Stimulated activated naive B cell treated with anti-CD40 and anti-IgM and Interleukin-4, amounts not matched to agents 10 μg/mL and 1 μg/mL and 100 μg/mL, for 72 hours (primary cell): ENCODE results near the gene FAM50B.
A peak's percentile ranks its signal among the peaks of the same experiment; 100 is the strongest.

ENCODE experiments used
- ATAC-seq, 2 donors: fragments of 150-1000 bp; cut with Tn5 transposase; replicated peaks; 2 replicates each; pipeline ENCODE4 v1.10.0; 2021; ENCODE audit warnings: moderate library complexity in 1 of 2
- DNase-seq: peaks from one replicate; pipeline ENCODE4 v3.0.0; 2021
- H3K27ac Mint-ChIP-seq: one replicate; pipeline ENCODE4 v1.8.0; 2022; ENCODE audit warnings: mild to moderate bottlenecking, mixed read lengths
- H3K27me3 Mint-ChIP-seq, 2 donors: one replicate each; pipeline ENCODE4 v1.8.0; 2022; ENCODE audit warnings: mixed read lengths in 2 of 2
- H3K36me3 Mint-ChIP-seq, 2 donors: one replicate each; pipeline ENCODE4 v1.8.0; 2022; ENCODE audit warnings: mixed read lengths in 2 of 2, mild to moderate bottlenecking in 1 of 2
- H3K4me1 Mint-ChIP-seq, 2 donors: one replicate each; pipeline ENCODE4 v1.8.0; 2022; ENCODE audit warnings: mixed read lengths in 2 of 2, mild to moderate bottlenecking in 1 of 2
- H3K4me3 Mint-ChIP-seq, 2 donors: one replicate each; pipeline ENCODE4 v1.8.0; 2022; ENCODE audit warnings: mild to moderate bottlenecking in 2 of 2, mixed read lengths in 2 of 2, moderate library complexity in 1 of 2
- H3K9me3 Mint-ChIP-seq, 2 donors: one replicate each; pipeline ENCODE4 v1.8.0; 2022; ENCODE audit warnings: mixed read lengths in 2 of 2, mild to moderate bottlenecking in 1 of 2

Gene FAM50B

GRCh38 chr6:3811191-3811590 is 38.0 kb upstream of the FAM50B start:
- Mint-ChIP-seq H3K9me3 (no peaks in the 10 kb centered on the region), H3K27me3 (no peaks in the 10 kb centered on the region), H3K4me3 (no peak overlapping the region), H3K36me3 (no peaks in the 10 kb centered on the region), H3K4me1 (peaks cover 23 to 40% of the 10 kb centered on the region in 2 donors), H3K27ac (peak overlapping the region; percentile 37)
- ATAC-seq (peak in 1 of 2 donors; percentile 31), DNase-seq (no peak)

DNA sequence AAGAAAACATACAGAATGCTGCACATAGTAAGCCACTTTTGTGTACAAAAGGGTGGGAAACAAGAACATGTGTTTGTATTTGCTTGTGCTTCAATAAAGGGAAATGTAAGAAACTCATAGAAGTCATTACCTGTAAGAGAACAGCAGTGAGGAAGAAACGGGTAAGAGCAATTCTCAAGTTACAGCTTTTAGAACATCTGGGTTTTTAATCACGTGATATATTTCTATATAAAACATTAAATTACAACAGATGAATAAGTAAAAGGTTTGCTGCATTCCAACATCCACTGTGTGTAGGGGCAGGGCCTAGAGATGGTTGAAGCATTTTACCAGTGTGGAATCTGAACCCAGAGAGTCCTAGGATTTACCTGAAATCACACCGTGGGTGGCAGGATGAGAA is 36.6 kb upstream of the FAM50B start:
- no peak for ATAC-seq
- H3K4me3 Mint-ChIP-seq, result no peak overlapping the region
- H3K36me3 Mint-ChIP-seq, result no peaks in the 10 kb centered on the region
- no peak overlapping the region for H3K27ac Mint-ChIP-seq
- H3K27me3 Mint-ChIP-seq, result no peaks in the 10 kb centered on the region
- H3K9me3 Mint-ChIP-seq, result no peaks in the 10 kb centered on the region
- peaks cover 23 to 40% of the 10 kb centered on the region in 2 donors for H3K4me1 Mint-ChIP-seq
- DNase-seq, result no peak

DNA sequence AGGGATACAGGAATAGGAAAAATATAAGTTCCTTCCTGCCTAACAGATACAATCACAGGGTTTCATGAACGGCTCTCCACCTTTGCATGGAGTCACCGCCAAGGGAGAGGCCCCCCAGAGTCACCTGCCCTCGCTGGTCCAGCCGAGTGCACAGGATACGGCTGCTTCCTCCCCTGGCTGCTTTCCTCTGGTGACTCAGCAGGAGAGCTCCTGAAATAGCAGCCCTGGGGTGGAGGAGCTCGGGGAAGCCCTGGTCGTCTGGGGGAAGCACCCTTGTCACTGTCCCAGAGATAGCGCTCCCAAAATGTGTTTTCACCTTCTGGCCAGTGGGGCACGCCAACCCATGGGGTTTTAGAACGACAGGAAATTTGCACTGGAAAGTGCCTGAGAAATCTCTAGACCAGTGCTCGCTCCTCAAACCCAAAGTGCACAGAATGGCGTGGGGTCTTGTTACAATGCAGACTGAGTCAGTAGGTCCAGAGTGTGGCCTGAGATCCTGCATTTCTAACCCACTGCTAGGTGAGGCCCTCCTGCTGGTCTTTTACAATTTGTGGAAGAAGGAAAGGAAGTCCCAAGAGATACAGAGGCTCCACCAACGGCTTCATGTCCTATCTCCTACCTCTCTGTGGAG is 35.9 kb upstream of the FAM50B start:
- H3K4me1 Mint-ChIP-seq, result peaks cover 23 to 40% of the 10 kb centered on the region in 2 donors

DNA sequence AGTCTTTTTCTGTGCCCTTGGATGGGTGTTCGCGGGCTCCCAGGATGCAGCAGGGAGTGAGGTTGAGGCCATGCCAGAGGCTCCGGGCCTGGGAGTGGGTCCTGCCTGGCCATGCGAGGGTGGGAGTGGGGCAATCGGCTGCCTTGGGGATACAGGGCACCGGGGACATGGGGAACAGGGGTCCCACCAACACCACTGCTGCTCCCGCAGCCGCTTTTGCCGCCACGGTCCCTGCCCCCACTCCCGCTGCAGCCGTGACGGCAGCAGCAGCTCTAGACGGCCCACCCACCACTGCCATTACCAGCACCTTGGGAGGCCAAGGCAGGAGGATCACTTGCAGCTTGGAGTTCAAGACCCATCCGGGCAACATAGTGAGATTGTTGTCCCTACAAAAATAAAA is 35.3 kb upstream of the FAM50B start:
- Mint-ChIP-seq H3K4me3 (no peak overlapping the region), H3K9me3 (peaks cover 0 to 1% of the 10 kb centered on the region in 2 donors), H3K36me3 (no peaks in the 10 kb centered on the region), H3K27ac (no peak overlapping the region), H3K4me1 (peaks cover 21 to 40% of the 10 kb centered on the region in 2 donors), H3K27me3 (no peaks in the 10 kb centered on the region)
- DNase-seq (no peak), ATAC-seq (no peak)

More for the DNA sequence above, 35.9 kb upstream of the FAM50B start:
- DNase-seq, result peak; percentile 31
- H3K27ac Mint-ChIP-seq, result no peak overlapping the region
- ATAC-seq, result peak; percentile 74 to 80
- peak overlapping the region; percentile 6 to 10 for H3K4me3 Mint-ChIP-seq
- H3K9me3 Mint-ChIP-seq, result no peaks in the 10 kb centered on the region
- no peaks in the 10 kb centered on the region for H3K36me3 Mint-ChIP-seq
- no peaks in the 10 kb centered on the region for H3K27me3 Mint-ChIP-seq

DNA sequence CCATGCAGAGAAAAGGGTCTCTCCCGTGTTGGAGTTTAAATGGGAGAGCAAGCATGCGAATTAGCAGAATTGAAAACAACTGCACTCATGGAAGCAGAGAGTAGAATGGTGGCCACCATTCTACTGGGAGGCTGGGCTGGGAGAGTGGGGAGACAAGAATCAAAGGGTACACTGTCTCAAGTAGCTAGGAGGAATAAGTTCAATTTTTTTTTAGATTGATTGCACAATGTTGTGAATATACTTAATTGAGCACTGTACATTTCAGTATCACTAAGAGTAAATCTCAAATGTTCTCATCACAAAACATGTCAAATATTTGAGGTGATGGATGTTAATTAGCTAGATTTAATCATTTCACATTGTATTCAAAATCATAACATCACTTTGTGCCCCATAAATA is 34.6 kb upstream of the FAM50B start:
- no peaks in the 10 kb centered on the region for H3K27me3 Mint-ChIP-seq
- H3K4me3 Mint-ChIP-seq, result no peak overlapping the region
- H3K4me1 Mint-ChIP-seq, result peaks cover 21 to 40% of the 10 kb centered on the region in 2 donors
- H3K27ac Mint-ChIP-seq, result no peak overlapping the region
- no peak for ATAC-seq
- H3K9me3 Mint-ChIP-seq, result peaks cover 0 to 5% of the 10 kb centered on the region in 2 donors
- no peak for DNase-seq
- H3K36me3 Mint-ChIP-seq, result no peaks in the 10 kb centered on the region

DNA sequence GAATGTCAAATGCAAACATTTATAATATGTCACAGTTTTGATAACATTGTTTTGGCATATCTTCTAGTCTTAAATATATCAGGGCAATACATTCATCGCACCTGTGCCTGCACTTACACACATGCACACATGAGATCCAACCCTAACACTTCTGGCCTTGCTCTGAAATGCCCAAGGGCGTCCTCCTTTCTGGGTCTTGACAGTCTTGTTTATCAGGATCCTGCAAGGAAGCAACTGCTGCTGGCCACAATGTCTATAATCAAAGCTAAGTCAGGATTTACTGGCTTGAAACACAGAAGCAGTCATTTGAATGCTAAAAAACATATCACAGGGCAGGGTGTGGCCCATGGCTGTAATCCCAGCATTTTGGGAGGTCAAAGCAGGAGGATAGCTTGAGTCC is 32.9 kb upstream of the FAM50B start:
- Mint-ChIP-seq H3K36me3 (no peaks in the 10 kb centered on the region), H3K27ac (no peak overlapping the region), H3K4me1 (peaks cover 12 to 30% of the 10 kb centered on the region in 2 donors), H3K27me3 (no peaks in the 10 kb centered on the region), H3K9me3 (peaks cover 0 to 5% of the 10 kb centered on the region in 2 donors), H3K4me3 (no peak overlapping the region)
- no peak for DNase-seq
- no peak for ATAC-seq

GRCh38 chr6:3819161-3820110 is 29.7 kb upstream of the FAM50B start:
- Mint-ChIP-seq H3K4me1 (peaks cover under 1 to 1% of the 10 kb centered on the region in 2 donors), H3K36me3 (no peaks in the 10 kb centered on the region), H3K27ac (peak overlapping the region; percentile 20), H3K9me3 (peaks cover 0 to 5% of the 10 kb centered on the region in 2 donors), H3K4me3 (no peak overlapping the region), H3K27me3 (no peaks in the 10 kb centered on the region)
- ATAC-seq (no peak), DNase-seq (no peak)

DNA sequence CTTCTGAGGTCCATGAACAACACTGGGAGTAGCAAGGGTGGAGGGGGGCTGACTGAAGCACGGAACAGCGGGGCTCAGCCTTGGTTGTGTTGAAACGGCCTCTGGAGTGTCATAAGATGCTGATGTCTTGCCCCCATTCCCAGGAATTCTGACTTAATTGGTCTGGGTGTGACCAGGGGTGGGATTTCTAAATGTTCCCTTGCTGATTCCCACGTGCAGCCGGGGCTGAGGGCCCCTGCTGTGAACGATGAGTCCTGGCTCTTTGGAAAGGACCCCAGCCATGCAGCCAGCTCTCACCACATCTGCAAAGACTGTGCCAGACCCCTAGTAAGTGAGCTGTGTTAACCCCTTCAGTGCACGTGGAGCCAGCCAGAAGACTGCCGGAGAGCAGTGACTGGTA is 28.6 kb upstream of the FAM50B start:
- H3K36me3 Mint-ChIP-seq, result no peaks in the 10 kb centered on the region
- DNase-seq, result no peak
- H3K9me3 Mint-ChIP-seq, result peaks cover 0 to 5% of the 10 kb centered on the region in 2 donors
- H3K27me3 Mint-ChIP-seq, result no peaks in the 10 kb centered on the region
- ATAC-seq, result no peak
- no peaks in the 10 kb centered on the region for H3K4me1 Mint-ChIP-seq
- no peak overlapping the region for H3K27ac Mint-ChIP-seq
- no peak overlapping the region for H3K4me3 Mint-ChIP-seq

- DNase-seq (no peak), ATAC-seq (no peak)
- no peak overlapping the region for H3K4me3 Mint-ChIP-seq
- H3K4me1 Mint-ChIP-seq, result no peaks in the 10 kb centered on the region
- H3K27ac Mint-ChIP-seq, result no peak overlapping the region
- no peaks in the 10 kb centered on the region for H3K36me3 Mint-ChIP-seq
- no peaks in the 10 kb centered on the region for H3K27me3 Mint-ChIP-seq
- H3K9me3 Mint-ChIP-seq, result peaks cover 0 to 5% of the 10 kb centered on the region in 2 donors
These were observed 26.3 kb upstream of the FAM50B start for GRCh38 chr6:3822747-3823445.

- Mint-ChIP-seq H3K9me3 (peaks cover 0 to 3% of the 10 kb centered on the region in 2 donors), H3K27ac (no peak overlapping the region), H3K4me3 (no peak overlapping the region), H3K4me1 (no peaks in the 10 kb centered on the region), H3K27me3 (peaks cover 0 to 4% of the 10 kb centered on the region in 2 donors), H3K36me3 (no peaks in the 10 kb centered on the region)
- no peak for ATAC-seq
- no peak for DNase-seq
These were observed 25.5 kb upstream of the FAM50B start for GRCh38 chr6:3823671-3824070.

- ATAC-seq, result no peak
- H3K9me3 Mint-ChIP-seq, result no peaks in the 10 kb centered on the region
- peaks cover 0 to 8% of the 10 kb centered on the region in 2 donors for H3K27me3 Mint-ChIP-seq
- no peak overlapping the region for H3K4me3 Mint-ChIP-seq
- DNase-seq, result no peak
- H3K4me1 Mint-ChIP-seq, result no peaks in the 10 kb centered on the region
- no peak overlapping the region for H3K27ac Mint-ChIP-seq
- no peaks in the 10 kb centered on the region for H3K36me3 Mint-ChIP-seq
These were observed 23.8 kb upstream of the FAM50B start for GRCh38 chr6:3825331-3825831.

GRCh38 chr6:3825851-3826581 is 23.2 kb upstream of the FAM50B start:
- H3K4me1 Mint-ChIP-seq, result no peaks in the 10 kb centered on the region
- ATAC-seq, result no peak

GRCh38 chr6:3829285-3829684 is 19.9 kb upstream of the FAM50B start:
- H3K4me3 Mint-ChIP-seq, result no peak overlapping the region
- ATAC-seq, result no peak

More at GRCh38 chr6:3825851-3826581, 23.2 kb upstream of the FAM50B start:
- Mint-ChIP-seq H3K27me3 (peaks cover 0 to 15% of the 10 kb centered on the region in 2 donors), H3K9me3 (no peaks in the 10 kb centered on the region), H3K27ac (no peak overlapping the region), H3K36me3 (no peaks in the 10 kb centered on the region), H3K4me3 (no peak overlapping the region)
- no peak for DNase-seq

More at GRCh38 chr6:3829285-3829684, 19.9 kb upstream of the FAM50B start:
- no peak overlapping the region for H3K27ac Mint-ChIP-seq
- no peaks in the 10 kb centered on the region for H3K9me3 Mint-ChIP-seq
- peaks cover 6 to 15% of the 10 kb centered on the region in 2 donors for H3K27me3 Mint-ChIP-seq
- no peaks in the 10 kb centered on the region for H3K4me1 Mint-ChIP-seq
- DNase-seq, result no peak
- no peaks in the 10 kb centered on the region for H3K36me3 Mint-ChIP-seq
